ENCODE data around the gene NFASC.

- TF ChIP-seq CTCF (IDR thresholded peaks at IDR 0.05): no peak
- TF ChIP-seq POLR2A (IDR thresholded peaks at IDR 0.05): no peak
These were observed 60.7 kb downstream of the NFASC start for GRCh38 chr1:204931313-204931712.
